Hepatocyte (in vitro differentiated cells): ENCODE measurements around the gene WDR38. TPM values are rescaled to one million over a fixed set of nuclear protein-coding genes. Genes with fewer than 3 reads are reported as not detected.

Experiments used
- DNase-seq: peaks from one replicate; pipeline ENCODE4 v3.0.0-alpha.2; 2016; ENCODE audit warnings: low spot score
- H2AFZ ChIP-seq: fragments of 200-600 bp; sonication (generic); 2 replicates; pipeline ENCODE4 v1.6.0; 2016; ENCODE audit warnings: antibody characterized with exemption, mild to moderate bottlenecking
- H3K27ac ChIP-seq: fragments of 200-600 bp; sonication (generic); 2 replicates; pipeline ENCODE4 v1.5.1; 2016; ENCODE audit warnings: mild to moderate bottlenecking
- H3K27me3 ChIP-seq: fragments of 200-600 bp; sonication (generic); 2 replicates; pipeline ENCODE4 v1.6.1; 2016
- H3K36me3 ChIP-seq: fragments of 200-600 bp; sonication (generic); replicated peaks from 2 replicates; pipeline ENCODE4 v1.5.1; 2016; ENCODE audit warnings: low read depth; ENCODE audit not compliant: insufficient read depth
- H3K4me1 ChIP-seq: fragments of 200-600 bp; sonication (generic); 2 replicates; pipeline ENCODE4 v1.5.1; 2016; ENCODE audit warnings: mild to moderate bottlenecking, moderate library complexity; ENCODE audit not compliant: insufficient read depth
- H3K4me2 ChIP-seq: fragments of 200-600 bp; sonication (generic); 2 replicates; pipeline ENCODE4 v1.6.0; 2016
- H3K4me3 ChIP-seq: fragments of 200-600 bp; sonication (generic); 2 replicates; pipeline ENCODE4 v1.5.1; 2016; ENCODE audit warnings: mild to moderate bottlenecking
- H3K79me2 ChIP-seq: fragments of 200-600 bp; sonication (generic); 2 replicates; pipeline ENCODE4 v1.6.0; 2017; ENCODE audit warnings: mild to moderate bottlenecking
- H3K9me2 ChIP-seq: fragments of 200-600 bp; sonication (generic); replicated peaks from 2 replicates; pipeline ENCODE4 v1.6.0; 2017; ENCODE audit warnings: mild to moderate bottlenecking; ENCODE audit not compliant: insufficient read depth
- H3K9me3 ChIP-seq: fragments of 200-600 bp; sonication (generic); 2 replicates; pipeline ENCODE4 v1.5.1; 2016; ENCODE audit warnings: low read depth, mild to moderate bottlenecking
- H4K20me1 ChIP-seq: fragments of 200-600 bp; sonication (generic); 2 replicates; pipeline ENCODE4 v1.6.0; 2016; ENCODE audit warnings: mild to moderate bottlenecking; ENCODE audit not compliant: insufficient read depth, poor library complexity, severe bottlenecking
- EZH2 ChIP-seq: fragments of 200-600 bp; sonication (generic); IDR thresholded peaks from 2 replicates; pipeline ENCODE4 v1.6.1; 2016; ENCODE audit warnings: antibody characterized with exemption, mild to moderate bottlenecking, borderline replicate concordance
- EZH2phosphoT487 ChIP-seq: fragments of 200-600 bp; sonication (generic); IDR thresholded peaks from one replicate; pipeline ENCODE4 v1.6.1; 2018; ENCODE audit warnings: antibody characterized with exemption, mild to moderate bottlenecking, low read depth, moderate library complexity; ENCODE audit not compliant: unreplicated experiment, severe bottlenecking
- WGBS: methylation state at CpG from one replicate; pipeline ENCODE4 v1.1.6; 2016; ENCODE audit warnings: low lambda C conversion rate; ENCODE audit errors: missing lambda C conversion rate; 5-methylcytosine and 5-hydroxymethylcytosine counted together
- polyA plus RNA-seq: library from polyadenylated mRNA; unstranded; fragments of >200 nt; fragmentation: Nextera tagmentation; extraction: Ambion mirVana; gene quantifications from 2 replicates; pipeline ENCODE4 v1.2.1, GENCODE V29; 2016
- small RNA-seq: library from RNA; depleted of rRNA; stranded (forward); fragments of <200 nt; gene quantifications from one replicate; pipeline ENCODE3, GENCODE V24; 2014
- total RNA-seq: library from RNA; depleted of rRNA; stranded (reverse); fragments of >200 nt; gene quantifications from 2 replicates; pipeline ENCODE4 v1.2.3, GENCODE V29; 2014
- TF ChIP-seq, protein P1 (sequence below): fragments of 200-600 bp; sonication (generic); IDR thresholded peaks from 2 replicates; pipeline ENCODE4 v1.5.1; 2016; ENCODE audit warnings: antibody characterized with exemption, mild to moderate bottlenecking; ENCODE audit not compliant: poor library complexity

Gene WDR38
- total and polyA plus RNA-seq, 2 experiments from 2014 or later: not detected

GRCh38 chr9:124897570-124898460 is 44.6 kb downstream of the WDR38 start:
- H3K4me1 ChIP-seq: peaks cover 7% of the 10 kb centered on the region
- WGBS: 93% methylated on average over 6 of the region's 6 CpGs
- no peaks in the 10 kb centered on the region for H3K79me2 ChIP-seq
- no peaks in the 10 kb centered on the region for H3K9me2 ChIP-seq
- DNase-seq: peak; percentile 57
- no peaks in the 10 kb centered on the region for H3K36me3 ChIP-seq
- H3K4me2 ChIP-seq: no peak overlapping the region
- H3K9me3 ChIP-seq: no peaks in the 10 kb centered on the region
- TF ChIP-seq, protein P1, sequence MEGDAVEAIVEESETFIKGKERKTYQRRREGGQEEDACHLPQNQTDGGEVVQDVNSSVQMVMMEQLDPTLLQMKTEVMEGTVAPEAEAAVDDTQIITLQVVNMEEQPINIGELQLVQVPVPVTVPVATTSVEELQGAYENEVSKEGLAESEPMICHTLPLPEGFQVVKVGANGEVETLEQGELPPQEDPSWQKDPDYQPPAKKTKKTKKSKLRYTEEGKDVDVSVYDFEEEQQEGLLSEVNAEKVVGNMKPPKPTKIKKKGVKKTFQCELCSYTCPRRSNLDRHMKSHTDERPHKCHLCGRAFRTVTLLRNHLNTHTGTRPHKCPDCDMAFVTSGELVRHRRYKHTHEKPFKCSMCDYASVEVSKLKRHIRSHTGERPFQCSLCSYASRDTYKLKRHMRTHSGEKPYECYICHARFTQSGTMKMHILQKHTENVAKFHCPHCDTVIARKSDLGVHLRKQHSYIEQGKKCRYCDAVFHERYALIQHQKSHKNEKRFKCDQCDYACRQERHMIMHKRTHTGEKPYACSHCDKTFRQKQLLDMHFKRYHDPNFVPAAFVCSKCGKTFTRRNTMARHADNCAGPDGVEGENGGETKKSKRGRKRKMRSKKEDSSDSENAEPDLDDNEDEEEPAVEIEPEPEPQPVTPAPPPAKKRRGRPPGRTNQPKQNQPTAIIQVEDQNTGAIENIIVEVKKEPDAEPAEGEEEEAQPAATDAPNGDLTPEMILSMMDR: no peak
- TF ChIP-seq EZH2phosphoT487 (no peak), EZH2 (no peak)
- no peaks in the 10 kb centered on the region for H4K20me1 ChIP-seq
- no peak overlapping the region for H3K4me3 ChIP-seq
- no peak overlapping the region for H2AFZ ChIP-seq
- H3K27ac ChIP-seq: peak overlapping the region; percentile 69
- no peaks in the 10 kb centered on the region for H3K27me3 ChIP-seq

- no peak overlapping the region for H2AFZ ChIP-seq
- WGBS: 96% methylated on average over 9 of the region's 9 CpGs
- H3K36me3 ChIP-seq: no peaks in the 10 kb centered on the region
- no peaks in the 10 kb centered on the region for H3K27me3 ChIP-seq
- no peak for DNase-seq
- peaks cover 7% of the 10 kb centered on the region for H3K4me1 ChIP-seq
- no peaks in the 10 kb centered on the region for H3K9me3 ChIP-seq
- H3K27ac ChIP-seq: no peak overlapping the region
- no peaks in the 10 kb centered on the region for H3K79me2 ChIP-seq
- no peak overlapping the region for H3K4me3 ChIP-seq
- H3K4me2 ChIP-seq: no peak overlapping the region
- TF ChIP-seq EZH2phosphoT487 (no peak), EZH2 (no peak)
- TF ChIP-seq, protein P1: no peak
- H4K20me1 ChIP-seq: no peaks in the 10 kb centered on the region
- H3K9me2 ChIP-seq: no peaks in the 10 kb centered on the region
These were observed 46.6 kb downstream of the WDR38 start for GRCh38 chr9:124899845-124900244.

- no peak overlapping the region for H3K4me2 ChIP-seq
- H3K27me3 ChIP-seq: no peaks in the 10 kb centered on the region
- no peaks in the 10 kb centered on the region for H3K9me2 ChIP-seq
- no peaks in the 10 kb centered on the region for H3K9me3 ChIP-seq
- WGBS: 50% methylated on average over 1 of the region's 1 CpG
- TF ChIP-seq EZH2phosphoT487 (no peak), EZH2 (no peak)
- TF ChIP-seq, protein P1: no peak
- no peak overlapping the region for H2AFZ ChIP-seq
- H4K20me1 ChIP-seq: no peaks in the 10 kb centered on the region
- no peaks in the 10 kb centered on the region for H3K79me2 ChIP-seq
- peak overlapping the region; percentile 52 for H3K27ac ChIP-seq
- no peak for DNase-seq
- H3K36me3 ChIP-seq: no peaks in the 10 kb centered on the region
- H3K4me3 ChIP-seq: no peak overlapping the region
- peaks cover 8% of the 10 kb centered on the region for H3K4me1 ChIP-seq
These were observed 53.7 kb downstream of the WDR38 start for GRCh38 chr9:124906966-124907365.

Small RNA genes lying within 50 kb of the gene (small RNA-seq; reads per million reads assigned to genes)
- not detected for gene RNU4-82P

Other genes with a start within 250 kb of the WDR38 start
- 4.0 and 4.5 TPM in 2 replicates for gene NR6A1, start 82.1 kb upstream of the WDR38 start, total RNA-seq
- gene NR6A1, start 82.1 kb upstream of the WDR38 start, polyA plus RNA-seq: 1.2 and 3.0 TPM in 2 replicates
- gene OLFML2A, start 76.3 kb upstream of the WDR38 start, total RNA-seq: 2.6 and 3.4 TPM in 2 replicates
- gene OLFML2A, start 76.3 kb upstream of the WDR38 start, polyA plus RNA-seq: 1.2 and 2.2 TPM in 2 replicates
- gene RPL35, start 8.5 kb downstream of the WDR38 start, total RNA-seq: 1,257 and 1,574 TPM in 2 replicates
- gene RPL35, start 8.5 kb downstream of the WDR38 start, polyA plus RNA-seq: 927 and 1,057 TPM in 2 replicates
- 40.3 and 44.0 TPM in 2 replicates for gene ARPC5L, start 8.7 kb downstream of the WDR38 start, total RNA-seq
- 84.4 and 95.5 TPM in 2 replicates for gene ARPC5L, start 8.7 kb downstream of the WDR38 start, polyA plus RNA-seq
- 12.9 and 15.2 TPM in 2 replicates for gene GOLGA1, start 87.6 kb downstream of the WDR38 start, total RNA-seq
- gene GOLGA1, start 87.6 kb downstream of the WDR38 start, polyA plus RNA-seq: 10.1 and 13.8 TPM in 2 replicates